Hepatocyte (in vitro differentiated cells): ENCODE measurements around the gene RANBP17. TPM values are rescaled to one million over a fixed set of nuclear protein-coding genes. Genes with fewer than 3 reads are reported as not detected.
A peak's percentile ranks its signal among the peaks of the same experiment; 100 is the strongest.

Source experiments
- DNase-seq: peaks from one replicate; pipeline ENCODE4 v3.0.0-alpha.2; 2016; ENCODE audit warnings: low spot score
- H2AFZ ChIP-seq: fragments of 200-600 bp; sonication (generic); 2 replicates; pipeline ENCODE4 v1.6.0; 2016; ENCODE audit warnings: antibody characterized with exemption, mild to moderate bottlenecking
- H3K27ac ChIP-seq: fragments of 200-600 bp; sonication (generic); 2 replicates; pipeline ENCODE4 v1.5.1; 2016; ENCODE audit warnings: mild to moderate bottlenecking
- H3K27me3 ChIP-seq: fragments of 200-600 bp; sonication (generic); 2 replicates; pipeline ENCODE4 v1.6.1; 2016
- H3K36me3 ChIP-seq: fragments of 200-600 bp; sonication (generic); replicated peaks from 2 replicates; pipeline ENCODE4 v1.5.1; 2016; ENCODE audit warnings: low read depth; ENCODE audit not compliant: insufficient read depth
- H3K4me1 ChIP-seq: fragments of 200-600 bp; sonication (generic); 2 replicates; pipeline ENCODE4 v1.5.1; 2016; ENCODE audit warnings: mild to moderate bottlenecking, moderate library complexity; ENCODE audit not compliant: insufficient read depth
- H3K4me2 ChIP-seq: fragments of 200-600 bp; sonication (generic); 2 replicates; pipeline ENCODE4 v1.6.0; 2016
- H3K4me3 ChIP-seq: fragments of 200-600 bp; sonication (generic); 2 replicates; pipeline ENCODE4 v1.5.1; 2016; ENCODE audit warnings: mild to moderate bottlenecking
- H3K79me2 ChIP-seq: fragments of 200-600 bp; sonication (generic); 2 replicates; pipeline ENCODE4 v1.6.0; 2017; ENCODE audit warnings: mild to moderate bottlenecking
- H3K9me2 ChIP-seq: fragments of 200-600 bp; sonication (generic); replicated peaks from 2 replicates; pipeline ENCODE4 v1.6.0; 2017; ENCODE audit warnings: mild to moderate bottlenecking; ENCODE audit not compliant: insufficient read depth
- H3K9me3 ChIP-seq: fragments of 200-600 bp; sonication (generic); 2 replicates; pipeline ENCODE4 v1.5.1; 2016; ENCODE audit warnings: low read depth, mild to moderate bottlenecking
- H4K20me1 ChIP-seq: fragments of 200-600 bp; sonication (generic); 2 replicates; pipeline ENCODE4 v1.6.0; 2016; ENCODE audit warnings: mild to moderate bottlenecking; ENCODE audit not compliant: insufficient read depth, poor library complexity, severe bottlenecking
- EZH2 ChIP-seq: fragments of 200-600 bp; sonication (generic); IDR thresholded peaks from 2 replicates; pipeline ENCODE4 v1.6.1; 2016; ENCODE audit warnings: antibody characterized with exemption, mild to moderate bottlenecking, borderline replicate concordance
- EZH2phosphoT487 ChIP-seq: fragments of 200-600 bp; sonication (generic); IDR thresholded peaks from one replicate; pipeline ENCODE4 v1.6.1; 2018; ENCODE audit warnings: antibody characterized with exemption, mild to moderate bottlenecking, low read depth, moderate library complexity; ENCODE audit not compliant: unreplicated experiment, severe bottlenecking
- WGBS: methylation state at CpG from one replicate; pipeline ENCODE4 v1.1.6; 2016; ENCODE audit warnings: low lambda C conversion rate; ENCODE audit errors: missing lambda C conversion rate; 5-methylcytosine and 5-hydroxymethylcytosine counted together
- polyA plus RNA-seq: library from polyadenylated mRNA; unstranded; fragments of >200 nt; fragmentation: Nextera tagmentation; extraction: Ambion mirVana; gene quantifications from 2 replicates; pipeline ENCODE4 v1.2.1, GENCODE V29; 2016
- small RNA-seq: library from RNA; depleted of rRNA; stranded (forward); fragments of <200 nt; gene quantifications from one replicate; pipeline ENCODE3, GENCODE V24; 2014
- total RNA-seq: library from RNA; depleted of rRNA; stranded (reverse); fragments of >200 nt; gene quantifications from 2 replicates; pipeline ENCODE4 v1.2.3, GENCODE V29; 2014
- TF ChIP-seq, protein P1 (sequence below): fragments of 200-600 bp; sonication (generic); IDR thresholded peaks from 2 replicates; pipeline ENCODE4 v1.5.1; 2016; ENCODE audit warnings: antibody characterized with exemption, mild to moderate bottlenecking; ENCODE audit not compliant: poor library complexity

RANBP17 gene
- total and polyA plus RNA-seq, 2 experiments from 2014 or later: 11.7 to 17.1 TPM

DNA sequence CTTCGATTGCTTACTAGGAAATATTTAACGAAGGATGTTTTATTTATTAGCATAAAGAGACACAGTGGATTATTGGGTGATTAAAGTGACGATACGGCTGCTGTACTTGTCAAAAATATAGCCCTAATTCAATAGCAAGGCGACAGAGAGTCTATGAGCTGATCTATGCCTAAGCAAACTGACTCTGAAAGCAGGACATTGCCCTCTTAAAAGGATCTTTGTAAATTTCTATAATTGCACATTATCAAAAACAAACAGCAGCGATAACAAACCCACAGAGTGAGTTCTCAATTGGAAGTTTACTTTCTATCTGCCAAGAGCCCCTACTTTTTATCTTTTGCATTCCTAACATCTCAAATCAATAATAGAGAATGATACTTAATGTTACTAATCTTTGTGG is 478.7 kb downstream of the RANBP17 start:
- no peaks in the 10 kb centered on the region for H3K36me3 ChIP-seq
- H3K27ac ChIP-seq: no peak overlapping the region
- H3K4me3 ChIP-seq: no peak overlapping the region
- H3K9me2 ChIP-seq: no peaks in the 10 kb centered on the region
- H3K4me1 ChIP-seq: no peaks in the 10 kb centered on the region
- H3K4me2 ChIP-seq: peak overlapping the region; percentile 34
- no peak for DNase-seq
- no peaks in the 10 kb centered on the region for H4K20me1 ChIP-seq
- peaks cover 8% of the 10 kb centered on the region for H3K27me3 ChIP-seq
- 46% methylated on average over 6 of the region's 6 CpGs for WGBS
- no peak overlapping the region for H2AFZ ChIP-seq
- no peaks in the 10 kb centered on the region for H3K9me3 ChIP-seq
- no peaks in the 10 kb centered on the region for H3K79me2 ChIP-seq
- TF ChIP-seq EZH2phosphoT487 (no peak), EZH2 (no peak)
- TF ChIP-seq, protein P1, sequence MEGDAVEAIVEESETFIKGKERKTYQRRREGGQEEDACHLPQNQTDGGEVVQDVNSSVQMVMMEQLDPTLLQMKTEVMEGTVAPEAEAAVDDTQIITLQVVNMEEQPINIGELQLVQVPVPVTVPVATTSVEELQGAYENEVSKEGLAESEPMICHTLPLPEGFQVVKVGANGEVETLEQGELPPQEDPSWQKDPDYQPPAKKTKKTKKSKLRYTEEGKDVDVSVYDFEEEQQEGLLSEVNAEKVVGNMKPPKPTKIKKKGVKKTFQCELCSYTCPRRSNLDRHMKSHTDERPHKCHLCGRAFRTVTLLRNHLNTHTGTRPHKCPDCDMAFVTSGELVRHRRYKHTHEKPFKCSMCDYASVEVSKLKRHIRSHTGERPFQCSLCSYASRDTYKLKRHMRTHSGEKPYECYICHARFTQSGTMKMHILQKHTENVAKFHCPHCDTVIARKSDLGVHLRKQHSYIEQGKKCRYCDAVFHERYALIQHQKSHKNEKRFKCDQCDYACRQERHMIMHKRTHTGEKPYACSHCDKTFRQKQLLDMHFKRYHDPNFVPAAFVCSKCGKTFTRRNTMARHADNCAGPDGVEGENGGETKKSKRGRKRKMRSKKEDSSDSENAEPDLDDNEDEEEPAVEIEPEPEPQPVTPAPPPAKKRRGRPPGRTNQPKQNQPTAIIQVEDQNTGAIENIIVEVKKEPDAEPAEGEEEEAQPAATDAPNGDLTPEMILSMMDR: no peak

- Histone ChIP-seq H3K36me3 (no peaks in the 10 kb centered on the region), H3K4me2 (no peak overlapping the region), H4K20me1 (no peaks in the 10 kb centered on the region), H3K27ac (no peak overlapping the region), H2AFZ (no peak overlapping the region), H3K4me1 (no peaks in the 10 kb centered on the region), H3K9me2 (no peaks in the 10 kb centered on the region), H3K79me2 (no peaks in the 10 kb centered on the region), H3K4me3 (no peak overlapping the region), H3K27me3 (no peaks in the 10 kb centered on the region), H3K9me3 (no peaks in the 10 kb centered on the region)
- WGBS: 61% methylated on average over 17 of the region's 17 CpGs
- TF ChIP-seq, protein P1: peak; percentile 85
- no peak for TF ChIP-seq EZH2
- DNase-seq: peak; percentile 76
These were observed 480.7 kb downstream of the RANBP17 start for GRCh38 chr5:171342362-171343111.

GRCh38 chr5:171344936-171345608 is 483.3 kb downstream of the RANBP17 start:
- Histone ChIP-seq H3K27ac (no peak overlapping the region), H2AFZ (no peak overlapping the region), H3K9me3 (no peaks in the 10 kb centered on the region), H3K79me2 (no peaks in the 10 kb centered on the region), H4K20me1 (no peaks in the 10 kb centered on the region), H3K9me2 (no peaks in the 10 kb centered on the region), H3K27me3 (no peaks in the 10 kb centered on the region), H3K4me3 (no peak overlapping the region), H3K4me1 (no peaks in the 10 kb centered on the region), H3K36me3 (no peaks in the 10 kb centered on the region), H3K4me2 (no peak overlapping the region)
- no peak for DNase-seq
- no peak for TF ChIP-seq EZH2phosphoT487
- no peak for TF ChIP-seq EZH2
- TF ChIP-seq, protein P1: no peak
- 95% methylated on average over 19 of the region's 19 CpGs for WGBS

Small RNA genes within 50 kb of the gene (small RNA-seq; reads per million reads assigned to genes)
- gene AC091980.1: not detected

Other genes with a start within 250 kb of the RANBP17 start
- gene GABRP, start 78.3 kb upstream of the RANBP17 start, total RNA-seq: 91.4 and 94.1 TPM in 2 replicates
- 136 and 192 TPM in 2 replicates for gene GABRP, start 78.3 kb upstream of the RANBP17 start, polyA plus RNA-seq